Body of pancreas (tissue), 4 donors: ENCODE data around the gene AMOTL1. TPM values are rescaled to one million over a fixed set of nuclear protein-coding genes. Genes with fewer than 3 reads are reported as not detected.
A peak's percentile ranks its signal among the peaks of the same experiment; 100 is the strongest.

Source experiments
- ATAC-seq: fragments of 150-250 bp; one replicate; pipeline ENCODE4 v1.9.1; 2016
- DNase-seq, 4 donors: peaks; one replicate each; pipeline ENCODE4 v3.0.0-alpha.2; 2019
- H3K27ac ChIP-seq, 4 donors: fragments of 200-600 bp; sonication (generic); 1 replicate in 3 of 4; 2 replicates in 1 of 4; pipeline versions ENCODE4 v1.5.1 to v1.6.1; 2016 to 2019; ENCODE audit warnings: mild to moderate bottlenecking in 1 of 4, mixed read lengths in 1 of 4, moderate library complexity in 1 of 4
- H3K27me3 ChIP-seq, 2 donors: fragments of 200-600 bp; sonication (generic); one replicate each; pipeline ENCODE4 v1.6.0; 2016; ENCODE audit warnings: mild to moderate bottlenecking in 1 of 2
- H3K36me3 ChIP-seq, 2 donors: fragments of 200-600 bp; sonication (generic); replicated peaks in 1 of 2; 2 replicates each; pipeline ENCODE4 v1.5.1; 2016; ENCODE audit warnings: low read depth in 2 of 2; ENCODE audit not compliant: insufficient read depth in 1 of 2
- H3K4me1 ChIP-seq: fragments of 200-600 bp; sonication (generic); one replicate; pipeline ENCODE4 v1.6.0; 2016
- H3K4me3 ChIP-seq, 2 donors: fragments of 200-600 bp; sonication (generic); 1 replicate in 1 of 2; 2 replicates in 1 of 2; pipeline ENCODE4 v1.5.1; 2016 to 2019
- H3K9me3 ChIP-seq, 3 donors: fragments of 200-600 bp; sonication (generic); 1 replicate in 2 of 3; 2 replicates in 1 of 3; pipeline ENCODE4 v1.5.1; 2016
- POLR2A ChIP-seq, 3 donors: fragments of 450-650 bp; IDR thresholded peaks; one replicate each; pipeline ENCODE4 v1.6.1; 2016; ENCODE audit warnings: antibody characterized with exemption in 3 of 3, mild to moderate bottlenecking in 2 of 3
- WGBS, 2 donors: methylation state at CpG; one replicate each; pipeline ENCODE4 v1.1.5; 2017; 5-methylcytosine and 5-hydroxymethylcytosine counted together
- intact Hi-C: fragments of 100-400 bp; cut with DNase I; formaldehyde crosslinking; loops from one replicate; pipeline ENCODE4 v1.15.1; 2023
- total RNA-seq, 2 donors: library from RNA; depleted of rRNA; stranded (reverse); fragments of >200 nt; gene quantifications; one replicate each; pipeline ENCODE4 v1.1.0, GENCODE V29; 2016
- TF ChIP-seq, protein P1 (sequence below), 7 experiments: fragments of 450-650 bp in 4 of 7; fragments of 200-600 bp in 3 of 7; sonication (generic) in 3 of 7; IDR thresholded peaks; one replicate each; pipeline ENCODE4 v1.5.1; 2016 to 2019; ENCODE audit warnings: antibody characterized with exemption in 7 of 7

AMOTL1 gene
- total RNA-seq, 2 donors from 2014 or later, result 20.4 to 21.5 TPM

DNA sequence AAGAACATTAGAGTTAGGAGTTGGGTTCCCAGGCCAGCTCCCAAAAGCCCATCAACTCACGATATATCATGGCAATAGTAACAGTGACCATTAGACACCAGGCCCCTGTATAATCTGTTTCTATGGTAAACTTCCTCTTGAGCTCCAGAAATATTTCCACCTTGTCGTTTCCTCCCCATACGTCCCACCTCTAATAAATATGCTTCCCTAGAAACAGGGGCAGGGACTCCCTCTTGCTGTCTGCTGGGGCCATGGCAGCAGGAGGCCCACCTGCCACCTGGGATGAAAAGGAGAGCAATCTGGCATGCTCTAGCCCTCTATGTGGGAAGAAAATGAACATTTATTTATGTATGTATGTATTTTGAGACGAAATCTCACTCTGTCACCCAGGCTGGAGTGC lies 32.2 kb upstream of the AMOTL1 start:
- Histone ChIP-seq H3K27ac (peak overlapping the region in 1 of 4 donors; percentile 28), H3K9me3 (no peaks in the 10 kb centered on the region), H3K4me1 (peaks cover 37% of the 10 kb centered on the region), H3K27me3 (no peaks in the 10 kb centered on the region), H3K4me3 (no peak overlapping the region), H3K36me3 (no peaks in the 10 kb centered on the region)
- TF ChIP-seq POLR2A (IDR thresholded peaks at IDR 0.05), result no peak
- TF ChIP-seq, protein P1, sequence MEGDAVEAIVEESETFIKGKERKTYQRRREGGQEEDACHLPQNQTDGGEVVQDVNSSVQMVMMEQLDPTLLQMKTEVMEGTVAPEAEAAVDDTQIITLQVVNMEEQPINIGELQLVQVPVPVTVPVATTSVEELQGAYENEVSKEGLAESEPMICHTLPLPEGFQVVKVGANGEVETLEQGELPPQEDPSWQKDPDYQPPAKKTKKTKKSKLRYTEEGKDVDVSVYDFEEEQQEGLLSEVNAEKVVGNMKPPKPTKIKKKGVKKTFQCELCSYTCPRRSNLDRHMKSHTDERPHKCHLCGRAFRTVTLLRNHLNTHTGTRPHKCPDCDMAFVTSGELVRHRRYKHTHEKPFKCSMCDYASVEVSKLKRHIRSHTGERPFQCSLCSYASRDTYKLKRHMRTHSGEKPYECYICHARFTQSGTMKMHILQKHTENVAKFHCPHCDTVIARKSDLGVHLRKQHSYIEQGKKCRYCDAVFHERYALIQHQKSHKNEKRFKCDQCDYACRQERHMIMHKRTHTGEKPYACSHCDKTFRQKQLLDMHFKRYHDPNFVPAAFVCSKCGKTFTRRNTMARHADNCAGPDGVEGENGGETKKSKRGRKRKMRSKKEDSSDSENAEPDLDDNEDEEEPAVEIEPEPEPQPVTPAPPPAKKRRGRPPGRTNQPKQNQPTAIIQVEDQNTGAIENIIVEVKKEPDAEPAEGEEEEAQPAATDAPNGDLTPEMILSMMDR (IDR thresholded peaks at IDR 0.05), result no peak
- ATAC-seq, result no peak
- WGBS, 2 donors, result 75 to 83% methylated on average over 4 of the region's 4 CpGs
- no peak for DNase-seq
- intact Hi-C loops, result no loop called here

DNA sequence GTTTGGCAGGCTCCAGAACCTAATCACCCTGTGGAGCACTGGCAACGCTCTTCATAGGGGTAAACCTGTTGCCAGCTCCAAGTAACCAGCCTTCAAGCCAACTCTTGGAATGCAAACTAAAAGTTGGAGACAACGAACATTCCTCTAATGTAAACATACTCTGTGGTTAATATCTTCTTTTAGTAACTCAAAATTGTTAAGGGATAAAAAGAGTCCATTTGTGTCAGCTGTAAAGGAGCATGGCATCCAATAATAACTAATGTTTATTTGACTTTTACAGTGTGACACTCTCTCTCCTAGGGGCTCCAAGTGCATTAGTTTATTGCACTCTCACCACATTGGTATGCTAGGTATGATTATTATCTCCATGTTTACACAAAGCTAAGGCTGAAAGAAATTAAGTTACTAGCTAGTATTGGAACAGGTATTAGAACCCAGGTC lies 31.0 kb upstream of the AMOTL1 start:
- intact Hi-C loops, result no loop called here
- no peak for DNase-seq
- peak; percentile 61 for ATAC-seq
- Histone ChIP-seq H3K36me3 (no peaks in the 10 kb centered on the region), H3K4me3 (no peak overlapping the region), H3K9me3 (no peaks in the 10 kb centered on the region), H3K27me3 (no peaks in the 10 kb centered on the region), H3K27ac (peak overlapping the region in 3 of 4 donors; percentile 1 to 40 (median 21)), H3K4me1 (peaks cover 47% of the 10 kb centered on the region)
- WGBS, 2 donors, result 17 to 18% methylated on average over 2 of the region's 2 CpGs
- TF ChIP-seq POLR2A (IDR thresholded peaks at IDR 0.05), result no peak
- TF ChIP-seq, protein P1 (IDR thresholded peaks at IDR 0.05), result no peak

DNA sequence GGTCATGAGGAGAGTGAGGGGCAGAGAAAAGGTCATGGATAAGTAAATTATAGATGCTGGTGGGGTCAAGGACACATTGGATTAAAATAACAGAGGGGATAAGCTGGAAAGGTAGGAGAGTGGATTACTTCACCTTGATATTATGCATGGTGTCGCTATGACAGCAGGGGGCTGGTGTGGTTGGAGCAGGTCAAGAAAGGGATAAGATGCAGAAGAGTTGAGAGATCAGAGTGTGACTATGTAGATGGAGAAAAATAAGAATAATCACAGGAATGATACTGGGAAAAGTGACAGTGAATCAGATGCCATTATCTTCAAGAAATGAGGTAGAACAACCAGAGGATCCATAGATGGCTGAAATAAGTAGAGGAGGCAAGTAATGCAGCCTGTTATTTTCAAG lies 29.4 kb upstream of the AMOTL1 start:
- Histone ChIP-seq H3K9me3 (no peaks in the 10 kb centered on the region), H3K27me3 (no peaks in the 10 kb centered on the region), H3K4me1 (peaks cover 47% of the 10 kb centered on the region), H3K36me3 (no peaks in the 10 kb centered on the region), H3K27ac (no peak overlapping the region), H3K4me3 (no peak overlapping the region)
- TF ChIP-seq, protein P1 (IDR thresholded peaks at IDR 0.05), result no peak
- TF ChIP-seq POLR2A (IDR thresholded peaks at IDR 0.05), result no peak
- no peak for DNase-seq
- WGBS, 2 donors, result 90 to 93% methylated on average over 1 of the region's 1 CpG
- intact Hi-C loops, result no loop called here
- ATAC-seq, result no peak

DNA sequence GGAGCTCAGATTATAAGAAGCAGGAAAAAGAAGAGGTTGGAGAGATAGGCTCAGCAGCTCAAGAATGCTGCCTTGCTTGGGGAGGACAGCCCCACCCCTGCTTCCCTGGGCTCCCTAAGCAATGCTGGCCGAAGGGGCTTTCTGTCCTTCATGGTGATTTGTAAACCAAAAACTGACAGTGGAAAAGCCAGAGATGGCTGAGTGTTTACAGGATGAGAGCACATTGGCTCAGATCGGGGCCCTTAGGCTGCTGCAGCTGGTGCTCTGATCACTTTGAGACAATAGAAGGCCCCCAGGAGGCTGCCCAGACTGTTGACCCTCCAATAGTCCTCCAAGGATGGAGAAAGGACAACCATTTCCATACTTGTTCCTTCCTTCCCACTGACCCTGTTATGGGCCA lies 28.8 kb upstream of the AMOTL1 start:
- peaks cover 47% of the 10 kb centered on the region for H3K4me1 ChIP-seq
- H3K27me3 ChIP-seq, result no peaks in the 10 kb centered on the region
- H3K4me3 ChIP-seq, result no peak overlapping the region
- no peak for ATAC-seq
- intact Hi-C loops, result no loop called here
- TF ChIP-seq POLR2A (IDR thresholded peaks at IDR 0.05), result no peak
- TF ChIP-seq, protein P1 (IDR thresholded peaks at IDR 0.05), result no peak
- no peak overlapping the region for H3K27ac ChIP-seq
- no peaks in the 10 kb centered on the region for H3K36me3 ChIP-seq
- H3K9me3 ChIP-seq, result no peaks in the 10 kb centered on the region
- 72 to 83% methylated on average over 2 of the region's 2 CpGs for WGBS, 2 donors
- no peak for DNase-seq
